ENCODE data around the gene TAS1R2.
"Not testable (repeated sequence)": the region's sequence is repeated elsewhere in the genome, so short reads cannot be mapped to it uniquely, and the experiment has no call there.

The TAS1R2 gene

GRCh38 chr1:18868354-18868753 lies 8.9 kb upstream of the TAS1R2 start:
- no peak for DNase-seq

- DNase-seq, result no peak
Observed at GRCh38 chr1:18866846-18867245, 7.4 kb upstream of the TAS1R2 start.

- DNase-seq, result no peak
Observed at GRCh38 chr1:18866314-18866713, 6.9 kb upstream of the TAS1R2 start.

GRCh38 chr1:18865176-18865575 lies 5.7 kb upstream of the TAS1R2 start:
- DNase-seq, result no peak

GRCh38 chr1:18861590-18861989 lies 2.1 kb upstream of the TAS1R2 start:
- no peak for DNase-seq

GRCh38 chr1:18861082-18861481 lies 1.6 kb upstream of the TAS1R2 start:
- no peak for DNase-seq

- no peak for DNase-seq
Observed at GRCh38 chr1:18858070-18858688, 1.3 kb downstream of the TAS1R2 start.

- DNase-seq, result no peak
Observed at GRCh38 chr1:18856435-18856834, 3.0 kb downstream of the TAS1R2 start.

GRCh38 chr1:18855573-18855972 lies 3.9 kb downstream of the TAS1R2 start:
- no peak for DNase-seq

- peak; percentile 42 for DNase-seq
Observed at GRCh38 chr1:18854331-18855025, 5.0 kb downstream of the TAS1R2 start.

GRCh38 chr1:18852501-18852900 lies 7.0 kb downstream of the TAS1R2 start:
- DNase-seq, result no peak

GRCh38 chr1:18849261-18849711 lies 10.2 kb downstream of the TAS1R2 start:
- DNase-seq, result no peak

GRCh38 chr1:18847723-18848122 lies 11.7 kb downstream of the TAS1R2 start:
- DNase-seq, result not testable (repeated sequence)

- no peak for DNase-seq
Observed at GRCh38 chr1:18840145-18840544, 19.3 kb downstream of the TAS1R2 start.

- DNase-seq, result peak; percentile 29
Observed at GRCh38 chr1:18836654-18837053, 22.8 kb downstream of the TAS1R2 start.

GRCh38 chr1:18832319-18832718 lies 27.1 kb downstream of the TAS1R2 start:
- DNase-seq, result not testable (repeated sequence)

- DNase-seq, result no peak
Observed at GRCh38 chr1:18831656-18832055, 27.8 kb downstream of the TAS1R2 start.

GRCh38 chr1:18830596-18830995 lies 28.9 kb downstream of the TAS1R2 start:
- DNase-seq, result no peak

GRCh38 chr1:18829671-18830070 lies 29.8 kb downstream of the TAS1R2 start:
- no peak for DNase-seq

- DNase-seq, result no peak
Observed at GRCh38 chr1:18828224-18828623, 31.2 kb downstream of the TAS1R2 start.

- DNase-seq, result peak; percentile 45
Observed at GRCh38 chr1:18823438-18823837, 36.0 kb downstream of the TAS1R2 start.

GRCh38 chr1:18820791-18821641 lies 38.4 kb downstream of the TAS1R2 start:
- DNase-seq, result peak; percentile 91

- DNase-seq, result no peak
Observed at GRCh38 chr1:18819986-18820790, 39.3 kb downstream of the TAS1R2 start.
